HepG2 (cell line): ENCODE measurements around the gene ARHGEF3. TPM values are rescaled to one million over a fixed set of nuclear protein-coding genes. Genes with fewer than 3 reads are reported as not detected.

Experiments used
- ATM ChIP-seq: fragments of 450-650 bp; IDR thresholded peaks from 2 replicates; pipeline ENCODE4 v1.7.1; 2017; ENCODE audit warnings: mild to moderate bottlenecking, borderline replicate concordance
- KDM4B ChIP-seq: sonication (generic); formaldehyde crosslinking; IDR thresholded peaks from 2 replicates; pipeline ENCODE4 v1.4.0; 2020; ENCODE audit warnings: missing genetic modification reagents
- KLF12 ChIP-seq: sonication (generic); formaldehyde crosslinking; IDR thresholded peaks from 2 replicates; pipeline ENCODE4 v1.4.0; 2020; ENCODE audit warnings: missing genetic modification reagents, borderline replicate concordance
- RFX3 ChIP-seq: IDR thresholded peaks from 2 replicates; pipeline ENCODE4 v1.6.1; 2016; ENCODE audit warnings: missing biosample characterization, missing genetic modification reagents
- SNAI1 ChIP-seq: sonication (generic); formaldehyde crosslinking; IDR thresholded peaks from 2 replicates; pipeline ENCODE4 v1.5.0; 2020; ENCODE audit warnings: mild to moderate bottlenecking, missing genetic modification reagents, borderline replicate concordance
- SOX6 ChIP-seq, 2 experiments: fragments of 450-650 bp in 1 of 2; sonication (generic) in 1 of 2; formaldehyde crosslinking in 1 of 2; IDR thresholded peaks; 2 replicates each; pipeline versions ENCODE4 v1.4.0 to v1.6.1; 2017 to 2020; ENCODE audit warnings: antibody characterized with exemption in 1 of 2, mild to moderate bottlenecking in 1 of 2, missing genetic modification reagents in 1 of 2
- SP5 ChIP-seq: IDR thresholded peaks from 2 replicates; pipeline ENCODE4 v1.6.1; 2016; ENCODE audit warnings: low read depth, borderline replicate concordance
- SPEN ChIP-seq: sonication (generic); formaldehyde crosslinking; IDR thresholded peaks from 2 replicates; pipeline ENCODE4 v1.5.1; 2020; ENCODE audit warnings: low read depth, mild to moderate bottlenecking, missing genetic modification reagents
- THAP9 ChIP-seq: sonication (generic); formaldehyde crosslinking; IDR thresholded peaks from 2 replicates; pipeline ENCODE4; 2020; ENCODE audit warnings: missing genetic modification reagents, mild to moderate bottlenecking, borderline replicate concordance
- TOE1 ChIP-seq: sonication (generic); formaldehyde crosslinking; IDR thresholded peaks from 2 replicates; pipeline ENCODE4 v1.4.0; 2020; ENCODE audit warnings: mild to moderate bottlenecking, missing genetic modification reagents
- TSC22D2 ChIP-seq: sonication (generic); formaldehyde crosslinking; IDR thresholded peaks from 2 replicates; pipeline ENCODE4 v1.5.1; 2020; ENCODE audit warnings: missing genetic modification reagents, mild to moderate bottlenecking, borderline replicate concordance
- YY1 ChIP-seq: IDR thresholded peaks from 2 replicates; pipeline ENCODE4 v1.6.1; 2011; ENCODE audit warnings: low read length, low read depth, moderate library complexity, mild to moderate bottlenecking; ENCODE audit not compliant: insufficient read depth, insufficient replicate concordance
- ZBTB33 ChIP-seq: sonication (generic); formaldehyde crosslinking; IDR thresholded peaks from 2 replicates; pipeline ENCODE4 v1.4.0; 2020; ENCODE audit warnings: missing genetic modification reagents
- ZNF337 ChIP-seq: sonication (generic); formaldehyde crosslinking; IDR thresholded peaks from 2 replicates; pipeline ENCODE4 v1.5.1; 2020; ENCODE audit warnings: missing genetic modification reagents, low read depth, mild to moderate bottlenecking, borderline replicate concordance
- ZNF350 ChIP-seq: sonication (generic); formaldehyde crosslinking; IDR thresholded peaks from 2 replicates; pipeline ENCODE4 v1.4.0; 2020; ENCODE audit warnings: mild to moderate bottlenecking, low read depth, missing genetic modification reagents, borderline replicate concordance
- ZNF558 ChIP-seq: sonication (generic); formaldehyde crosslinking; IDR thresholded peaks from 2 replicates; pipeline ENCODE4 v1.9.0; 2022; ENCODE audit warnings: mild to moderate bottlenecking, missing genetic modification reagents, borderline replicate concordance
- ZNF878 ChIP-seq: sonication (generic); formaldehyde crosslinking; IDR thresholded peaks from 2 replicates; pipeline ENCODE4 v1.8.1; 2023; ENCODE audit warnings: mild to moderate bottlenecking, missing genetic modification reagents, moderate library complexity
- polyA plus RNA-seq, 8 experiments: library from polyadenylated mRNA; depleted of rRNA in 3 of 8; stranded (reverse) in 7 of 8; unstranded in 1 of 8; fragments of >200 nt; fragmentation: Illumina TruSeq in 4 of 8; extraction: Trizol in 4 of 8; gene quantifications; 2 replicates each; pipeline versions ENCODE4 v1.2.1 to v1.2.3, GENCODE V29; 2011 to 2016; ENCODE audit warnings: low read depth in 4 of 8, missing spikeins in 1 of 8, mixed read lengths in 1 of 8; ENCODE audit not compliant: insufficient read depth in 1 of 8
- total RNA-seq, 5 experiments: library from RNA; depleted of rRNA; stranded (reverse); fragments of >200 nt; fragmentation: Illumina TruSeq; extraction: Trizol; gene quantifications; 2 replicates each; pipeline ENCODE4 v1.2.3, GENCODE V29; 2016; ENCODE audit warnings: low read depth in 1 of 5
- TF ChIP-seq, protein P1 (sequence below): sonication (generic); formaldehyde crosslinking; IDR thresholded peaks from 2 replicates; pipeline ENCODE4 v1.4.0; 2020; ENCODE audit warnings: mild to moderate bottlenecking, missing genetic modification reagents
- TF ChIP-seq, protein P2 (sequence below): sonication (generic); formaldehyde crosslinking; IDR thresholded peaks from 2 replicates; pipeline ENCODE4 v1.4.0; 2020; ENCODE audit warnings: missing genetic modification reagents, borderline replicate concordance

The ARHGEF3 gene
- total and polyA plus RNA-seq, 2 of the 13 experiments (the other 11 are each of a cell fraction or from before 2014, with no cell fraction given), result 14.8 to 23.1 TPM

DNA sequence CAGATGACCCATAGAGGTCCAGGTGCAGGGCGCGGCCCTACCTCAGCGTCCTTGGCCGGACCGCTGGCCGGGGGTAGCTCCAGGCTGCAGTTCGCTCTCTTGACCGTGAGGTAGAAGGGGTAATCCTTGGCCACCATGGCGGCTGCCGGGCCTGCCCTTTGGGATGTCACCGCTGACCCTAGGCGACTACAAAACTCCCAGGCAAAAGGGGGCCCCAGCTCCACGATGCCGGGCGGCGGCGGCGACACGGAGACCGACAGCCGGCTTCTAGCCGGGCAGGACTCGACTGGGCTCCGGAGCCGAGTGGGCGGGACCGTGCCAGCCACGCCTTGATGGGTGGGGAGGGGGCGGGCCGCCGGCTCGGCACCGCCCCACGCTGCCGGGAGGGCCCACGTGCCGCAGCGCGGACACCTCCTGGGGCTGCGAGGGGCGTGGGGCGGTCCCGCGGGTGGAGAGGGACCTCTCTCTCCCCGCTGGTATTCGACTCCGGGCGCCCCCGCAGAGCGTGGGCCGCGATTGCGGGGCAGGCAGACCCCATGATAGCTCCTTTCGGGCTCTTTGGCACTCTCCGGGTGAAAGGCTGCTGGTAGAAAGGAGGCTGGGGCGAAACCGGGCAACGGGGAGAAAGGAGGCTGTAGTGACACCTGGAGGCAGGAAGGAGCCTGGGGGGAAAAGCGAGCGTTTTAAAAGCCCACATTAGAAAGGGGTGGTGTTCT lies at the start of gene ARHGEF3 (continued):
- TF ChIP-seq KDM4B (CRISPR knock-in tag) (0 out of 2 replicates have a peak, but pooled peaks have one; percentile 15), ATM (no peak), TOE1 (CRISPR knock-in tag) (0 out of 2 replicates have a peak, but pooled peaks have one; percentile 25), SP5 (CRISPR knock-in tag) (peak; percentile 63; the same call in 1 of the 2 replicates), THAP9 (CRISPR knock-in tag) (peak; percentile 69; the same call in 1 of the 2 replicates), ZNF337 (0 out of 2 replicates have a peak, but pooled peaks have one; percentile 77), YY1 (peak; percentile 75), SNAI1 (CRISPR knock-in tag) (peak; percentile 39; the same call in 1 of the 2 replicates), KLF12 (CRISPR knock-in tag) (0 out of 2 replicates have a peak, but pooled peaks have one; percentile 0), ZNF350 (CRISPR knock-in tag) (peak; percentile 68; the same call in 1 of the 2 replicates), ZBTB33 (CRISPR knock-in tag) (no peak), ZNF878 (CRISPR knock-in tag) (peak; percentile 45; the same call in 1 of the 2 replicates), SOX6 (IDR thresholded peaks at IDR 0.05) (no peak), SOX6 (CRISPR knock-in tag; IDR thresholded peaks at IDR 0.05) (peak; percentile 43; the same call in 1 of the 2 replicates), TSC22D2 (CRISPR knock-in tag) (0 out of 2 replicates have a peak, but pooled peaks have one; percentile 63), ZNF558 (peak; percentile 43; the same call in 1 of the 2 replicates), SPEN (CRISPR knock-in tag) (peak; percentile 69), RFX3 (CRISPR knock-in tag) (no peak)
- TF ChIP-seq, protein P1, sequence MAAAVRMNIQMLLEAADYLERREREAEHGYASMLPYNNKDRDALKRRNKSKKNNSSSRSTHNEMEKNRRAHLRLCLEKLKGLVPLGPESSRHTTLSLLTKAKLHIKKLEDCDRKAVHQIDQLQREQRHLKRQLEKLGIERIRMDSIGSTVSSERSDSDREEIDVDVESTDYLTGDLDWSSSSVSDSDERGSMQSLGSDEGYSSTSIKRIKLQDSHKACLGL (CRISPR knock-in tag), result peak; percentile 97
- TF ChIP-seq, protein P2, sequence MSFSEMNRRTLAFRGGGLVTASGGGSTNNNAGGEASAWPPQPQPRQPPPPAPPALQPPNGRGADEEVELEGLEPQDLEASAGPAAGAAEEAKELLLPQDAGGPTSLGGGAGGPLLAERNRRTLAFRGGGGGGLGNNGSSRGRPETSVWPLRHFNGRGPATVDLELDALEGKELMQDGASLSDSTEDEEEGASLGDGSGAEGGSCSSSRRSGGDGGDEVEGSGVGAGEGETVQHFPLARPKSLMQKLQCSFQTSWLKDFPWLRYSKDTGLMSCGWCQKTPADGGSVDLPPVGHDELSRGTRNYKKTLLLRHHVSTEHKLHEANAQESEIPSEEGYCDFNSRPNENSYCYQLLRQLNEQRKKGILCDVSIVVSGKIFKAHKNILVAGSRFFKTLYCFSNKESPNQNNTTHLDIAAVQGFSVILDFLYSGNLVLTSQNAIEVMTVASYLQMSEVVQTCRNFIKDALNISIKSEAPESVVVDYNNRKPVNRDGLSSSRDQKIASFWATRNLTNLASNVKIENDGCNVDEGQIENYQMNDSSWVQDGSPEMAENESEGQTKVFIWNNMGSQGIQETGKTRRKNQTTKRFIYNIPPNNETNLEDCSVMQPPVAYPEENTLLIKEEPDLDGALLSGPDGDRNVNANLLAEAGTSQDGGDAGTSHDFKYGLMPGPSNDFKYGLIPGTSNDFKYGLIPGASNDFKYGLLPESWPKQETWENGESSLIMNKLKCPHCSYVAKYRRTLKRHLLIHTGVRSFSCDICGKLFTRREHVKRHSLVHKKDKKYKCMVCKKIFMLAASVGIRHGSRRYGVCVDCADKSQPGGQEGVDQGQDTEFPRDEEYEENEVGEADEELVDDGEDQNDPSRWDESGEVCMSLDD (CRISPR knock-in tag), result 0 out of 2 replicates have a peak, but pooled peaks have one; percentile 68
